HepG2 (cell line): ENCODE measurements around the gene ANKZF1. TPM values are rescaled to one million over a fixed set of nuclear protein-coding genes. Genes with fewer than 3 reads are reported as not detected.

Source experiments
- ADNP ChIP-seq: sonication (generic); formaldehyde crosslinking; IDR thresholded peaks from 2 replicates; pipeline ENCODE4 v1.4.0; 2020; ENCODE audit warnings: missing genetic modification reagents
- HMGA1 ChIP-seq: sonication (generic); formaldehyde crosslinking; conservative IDR thresholded peaks from 2 replicates; pipeline ENCODE4 v1.4.0; 2020; ENCODE audit warnings: missing genetic modification reagents
- KDM1A ChIP-seq: IDR thresholded peaks from 2 replicates; pipeline ENCODE4 v1.6.1; 2016; ENCODE audit warnings: missing compliant biosample characterization
- MEIS2 ChIP-seq: sonication (generic); formaldehyde crosslinking; IDR thresholded peaks from 2 replicates; pipeline ENCODE4 v1.9.0; 2021; ENCODE audit warnings: mild to moderate bottlenecking, missing genetic modification reagents
- MTA3 ChIP-seq: sonication (generic); formaldehyde crosslinking; IDR thresholded peaks from 2 replicates; pipeline ENCODE4 v1.4.0; 2020; ENCODE audit warnings: missing genetic modification reagents
- MXD4 ChIP-seq: IDR thresholded peaks from 2 replicates; pipeline ENCODE4 v1.6.1; 2016; ENCODE audit warnings: mild to moderate bottlenecking, missing biosample characterization, missing genetic modification reagents
- NCOA1 ChIP-seq: sonication (generic); formaldehyde crosslinking; IDR thresholded peaks from 2 replicates; pipeline ENCODE4 v1.9.0; 2021; ENCODE audit warnings: missing genetic modification reagents
- NONO ChIP-seq, 2 experiments: fragments of 450-650 bp in 1 of 2; sonication (generic) in 1 of 2; formaldehyde crosslinking in 1 of 2; IDR thresholded peaks in 1 of 2; conservative IDR thresholded peaks in 1 of 2; 2 replicates each; pipeline versions ENCODE4 v1.6.1 to v1.8.0; 2017 to 2022; ENCODE audit warnings: mild to moderate bottlenecking in 1 of 2, missing genetic modification reagents in 1 of 2, moderate library complexity in 1 of 2
- PCBP1 ChIP-seq: fragments of 200-400 bp; formaldehyde crosslinking; IDR thresholded peaks from 2 replicates; pipeline ENCODE4 v1.6.1; 2017; ENCODE audit warnings: mild to moderate bottlenecking, low read depth, low read length, borderline replicate concordance
- PITX1 ChIP-seq: sonication (generic); formaldehyde crosslinking; IDR thresholded peaks from 2 replicates; pipeline ENCODE4 v1.5.1; 2020; ENCODE audit warnings: mild to moderate bottlenecking, missing genetic modification reagents
- RFX1 ChIP-seq: fragments of 450-650 bp; IDR thresholded peaks from 2 replicates; pipeline ENCODE4 v1.6.1; 2017
- SAFB2 ChIP-seq: sonication (generic); formaldehyde crosslinking; IDR thresholded peaks from 2 replicates; pipeline ENCODE4 v1.5.1; 2020; ENCODE audit warnings: missing genetic modification reagents, low read depth, mild to moderate bottlenecking, borderline replicate concordance
- SIN3B ChIP-seq: fragments of 150-350 bp; IDR thresholded peaks from 2 replicates; pipeline ENCODE4 v1.6.1; 2014; ENCODE audit warnings: low read length
- SOX6 ChIP-seq, 2 experiments: fragments of 450-650 bp in 1 of 2; sonication (generic) in 1 of 2; formaldehyde crosslinking in 1 of 2; IDR thresholded peaks; 2 replicates each; pipeline versions ENCODE4 v1.4.0 to v1.6.1; 2017 to 2020; ENCODE audit warnings: antibody characterized with exemption in 1 of 2, mild to moderate bottlenecking in 1 of 2, missing genetic modification reagents in 1 of 2
- SP2 ChIP-seq: sonication (generic); formaldehyde crosslinking; IDR thresholded peaks from 2 replicates; pipeline ENCODE4 v1.5.1; 2020; ENCODE audit warnings: mild to moderate bottlenecking, missing genetic modification reagents
- SRY ChIP-seq: sonication (generic); formaldehyde crosslinking; IDR thresholded peaks from 2 replicates; pipeline ENCODE4 v1.8.0; 2022; ENCODE audit warnings: mild to moderate bottlenecking, missing genetic modification reagents
- SYNCRIP ChIP-seq: fragments of 200-400 bp; formaldehyde crosslinking; IDR thresholded peaks from 2 replicates; pipeline ENCODE4 v1.6.1; 2018; ENCODE audit warnings: mild to moderate bottlenecking, low read depth, low read length; ENCODE audit not compliant: insufficient read depth
- ZMYM2 ChIP-seq: sonication (generic); formaldehyde crosslinking; IDR thresholded peaks from 2 replicates; pipeline ENCODE4 v1.8.0; 2022; ENCODE audit warnings: mild to moderate bottlenecking, missing genetic modification reagents
- ZNF468 ChIP-seq: sonication (generic); formaldehyde crosslinking; IDR thresholded peaks from 2 replicates; pipeline ENCODE4 v1.8.0; 2022; ENCODE audit warnings: mild to moderate bottlenecking, moderate library complexity, missing genetic modification reagents
- ZNF557 ChIP-seq: sonication (generic); formaldehyde crosslinking; IDR thresholded peaks from 2 replicates; pipeline ENCODE4 v1.4.0; 2020; ENCODE audit warnings: missing genetic modification reagents
- ZNF615 ChIP-seq: sonication (generic); formaldehyde crosslinking; IDR thresholded peaks from 2 replicates; pipeline ENCODE4 v1.5.0; 2020; ENCODE audit warnings: mild to moderate bottlenecking, missing genetic modification reagents, borderline replicate concordance
- ZNF678 ChIP-seq: sonication (generic); formaldehyde crosslinking; IDR thresholded peaks from 2 replicates; pipeline ENCODE4 v1.4.0; 2020; ENCODE audit warnings: mild to moderate bottlenecking, missing genetic modification reagents
- ZNF878 ChIP-seq: sonication (generic); formaldehyde crosslinking; IDR thresholded peaks from 2 replicates; pipeline ENCODE4 v1.8.1; 2023; ENCODE audit warnings: mild to moderate bottlenecking, missing genetic modification reagents, moderate library complexity
- polyA plus RNA-seq, 8 experiments: library from polyadenylated mRNA; depleted of rRNA in 3 of 8; stranded (reverse) in 7 of 8; unstranded in 1 of 8; fragments of >200 nt; fragmentation: Illumina TruSeq in 4 of 8; extraction: Trizol in 4 of 8; gene quantifications; 2 replicates each; pipeline versions ENCODE4 v1.2.1 to v1.2.3, GENCODE V29; 2011 to 2016; ENCODE audit warnings: low read depth in 4 of 8, missing spikeins in 1 of 8, mixed read lengths in 1 of 8; ENCODE audit not compliant: insufficient read depth in 1 of 8
- total RNA-seq, 5 experiments: library from RNA; depleted of rRNA; stranded (reverse); fragments of >200 nt; fragmentation: Illumina TruSeq; extraction: Trizol; gene quantifications; 2 replicates each; pipeline ENCODE4 v1.2.3, GENCODE V29; 2016; ENCODE audit warnings: low read depth in 1 of 5
- TF ChIP-seq, protein P1 (sequence below): sonication (generic); formaldehyde crosslinking; IDR thresholded peaks from 2 replicates; pipeline ENCODE4 v1.5.0; 2020; ENCODE audit warnings: mild to moderate bottlenecking, missing genetic modification reagents
- TF ChIP-seq, protein P2 (sequence below): sonication (generic); formaldehyde crosslinking; IDR thresholded peaks from 2 replicates; pipeline ENCODE4 v1.8.0; 2022; ENCODE audit warnings: mild to moderate bottlenecking, missing genetic modification reagents, borderline replicate concordance
- TF ChIP-seq, protein P3 (sequence below): sonication (generic); formaldehyde crosslinking; IDR thresholded peaks from 2 replicates; pipeline ENCODE4 v1.5.0; 2020; ENCODE audit warnings: mild to moderate bottlenecking, missing genetic modification reagents

The ANKZF1 gene
- total and polyA plus RNA-seq, 2 of the 13 experiments (the other 11 are each of a cell fraction or from before 2014, with no cell fraction given), result 25.3 to 128 TPM

DNA sequence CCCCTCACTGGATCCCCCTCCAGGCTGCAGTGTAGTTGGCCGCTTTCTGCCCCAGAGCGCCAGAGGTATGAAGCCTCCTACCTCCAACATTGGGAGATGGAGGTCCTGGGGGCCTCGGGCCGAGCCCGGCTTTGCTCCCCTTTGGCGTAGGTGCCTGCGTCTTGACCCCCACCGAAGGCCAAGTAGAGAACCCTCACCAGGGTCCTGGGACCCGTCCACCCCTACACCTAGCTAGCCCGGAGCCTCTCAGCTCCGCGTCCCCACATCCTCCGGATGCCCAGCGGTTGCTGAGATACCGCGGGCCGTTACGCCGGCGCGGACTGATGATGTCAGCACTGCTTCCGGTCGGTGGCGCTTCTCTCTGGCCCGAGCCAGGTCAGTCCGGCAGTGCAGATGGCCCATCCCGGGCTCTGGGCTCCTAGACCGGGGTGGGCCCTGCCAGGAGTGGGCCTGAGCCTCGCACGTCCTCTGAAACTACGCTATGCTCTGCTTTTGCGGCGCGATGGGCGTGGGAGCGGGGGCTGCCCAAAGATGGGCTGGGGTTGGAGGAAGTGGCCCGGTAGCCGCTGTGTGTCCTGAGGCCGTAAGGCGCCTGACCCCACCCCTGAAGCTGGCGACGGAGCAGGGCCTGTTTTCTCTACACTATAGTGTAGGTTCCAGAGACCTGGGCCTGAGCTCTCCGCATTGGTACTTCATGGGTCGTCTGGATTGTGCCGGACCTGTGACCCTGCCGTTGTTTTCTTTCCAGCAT, 15.7 kb downstream of the ANKZF1 start, which contains the start of the genes GLB1L and STK16 (continued):
- TF ChIP-seq, protein P1, sequence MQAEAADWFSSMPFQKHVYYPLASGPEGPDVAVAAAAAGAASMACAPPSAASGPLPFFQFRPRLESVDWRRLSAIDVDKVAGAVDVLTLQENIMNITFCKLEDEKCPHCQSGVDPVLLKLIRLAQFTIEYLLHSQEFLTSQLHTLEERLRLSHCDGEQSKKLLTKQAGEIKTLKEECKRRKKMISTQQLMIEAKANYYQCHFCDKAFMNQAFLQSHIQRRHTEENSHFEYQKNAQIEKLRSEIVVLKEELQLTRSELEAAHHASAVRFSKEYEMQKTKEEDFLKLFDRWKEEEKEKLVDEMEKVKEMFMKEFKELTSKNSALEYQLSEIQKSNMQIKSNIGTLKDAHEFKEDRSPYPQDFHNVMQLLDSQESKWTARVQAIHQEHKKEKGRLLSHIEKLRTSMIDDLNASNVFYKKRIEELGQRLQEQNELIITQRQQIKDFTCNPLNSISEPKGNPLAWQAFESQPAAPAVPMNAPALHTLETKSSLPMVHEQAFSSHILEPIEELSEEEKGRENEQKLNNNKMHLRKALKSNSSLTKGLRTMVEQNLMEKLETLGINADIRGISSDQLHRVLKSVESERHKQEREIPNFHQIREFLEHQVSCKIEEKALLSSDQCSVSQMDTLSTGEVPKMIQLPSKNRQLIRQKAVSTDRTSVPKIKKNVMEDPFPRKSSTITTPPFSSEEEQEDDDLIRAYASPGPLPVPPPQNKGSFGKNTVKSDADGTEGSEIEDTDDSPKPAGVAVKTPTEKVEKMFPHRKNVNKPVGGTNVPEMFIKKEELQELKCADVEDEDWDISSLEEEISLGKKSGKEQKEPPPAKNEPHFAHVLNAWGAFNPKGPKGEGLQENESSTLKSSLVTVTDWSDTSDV (CRISPR knock-in tag), result 0 out of 2 replicates have a peak, but pooled peaks have one; percentile 71
- peak; percentile 88 for TF ChIP-seq NCOA1 (CRISPR knock-in tag)
- TF ChIP-seq MTA3 (CRISPR knock-in tag), result no peak
- TF ChIP-seq, protein P2, sequence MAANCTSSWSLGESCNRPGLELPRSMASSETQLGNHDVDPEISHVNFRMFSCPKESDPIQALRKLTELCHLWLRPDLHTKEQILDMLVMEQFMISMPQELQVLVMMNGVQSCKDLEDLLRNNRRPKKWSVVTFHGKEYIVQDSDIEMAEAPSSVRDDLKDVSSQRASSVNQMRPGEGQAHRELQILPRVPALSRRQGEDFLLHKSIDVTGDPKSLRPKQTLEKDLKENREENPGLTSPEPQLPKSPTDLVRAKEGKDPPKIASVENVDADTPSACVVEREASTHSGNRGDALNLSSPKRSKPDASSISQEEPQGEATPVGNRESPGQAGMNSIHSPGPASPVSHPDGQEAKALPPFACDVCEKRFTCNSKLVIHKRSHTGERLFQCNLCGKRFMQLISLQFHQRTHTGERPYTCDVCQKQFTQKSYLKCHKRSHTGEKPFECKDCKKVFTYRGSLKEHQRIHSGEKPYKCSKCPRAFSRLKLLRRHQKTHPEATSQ, result no peak
- no peak for TF ChIP-seq ADNP (CRISPR knock-in tag)
- peak; percentile 59; the same call in 1 of the 2 replicates for TF ChIP-seq KDM1A
- TF ChIP-seq NONO (IDR thresholded peaks at IDR 0.05), result no peak
- peak; percentile 98 for TF ChIP-seq NONO (CRISPR knock-in tag; conservative IDR thresholded peaks at IDR 0.05)
- TF ChIP-seq ZNF468 (CRISPR knock-in tag), result no peak
- peak; percentile 96; the same call in 1 of the 2 replicates for TF ChIP-seq SRY (CRISPR knock-in tag)
- no peak for TF ChIP-seq SOX6 (IDR thresholded peaks at IDR 0.05)
- peak; percentile 83 for TF ChIP-seq SOX6 (CRISPR knock-in tag; IDR thresholded peaks at IDR 0.05)
- TF ChIP-seq ZNF678 (CRISPR knock-in tag), result no peak
- TF ChIP-seq ZNF557 (CRISPR knock-in tag), result no peak
- TF ChIP-seq, protein P3, sequence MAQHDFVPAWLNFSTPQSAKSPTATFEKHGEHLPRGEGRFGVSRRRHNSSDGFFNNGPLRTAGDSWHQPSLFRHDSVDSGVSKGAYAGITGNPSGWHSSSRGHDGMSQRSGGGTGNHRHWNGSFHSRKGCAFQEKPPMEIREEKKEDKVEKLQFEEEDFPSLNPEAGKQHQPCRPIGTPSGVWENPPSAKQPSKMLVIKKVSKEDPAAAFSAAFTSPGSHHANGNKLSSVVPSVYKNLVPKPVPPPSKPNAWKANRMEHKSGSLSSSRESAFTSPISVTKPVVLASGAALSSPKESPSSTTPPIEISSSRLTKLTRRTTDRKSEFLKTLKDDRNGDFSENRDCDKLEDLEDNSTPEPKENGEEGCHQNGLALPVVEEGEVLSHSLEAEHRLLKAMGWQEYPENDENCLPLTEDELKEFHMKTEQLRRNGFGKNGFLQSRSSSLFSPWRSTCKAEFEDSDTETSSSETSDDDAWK (CRISPR knock-in tag), result no peak
- TF ChIP-seq ZNF615 (CRISPR knock-in tag), result no peak; the same call in 1 of the 2 replicates
- no peak for TF ChIP-seq HMGA1 (CRISPR knock-in tag)
- peak; percentile 87; the same call in 1 of the 2 replicates for TF ChIP-seq SAFB2
- TF ChIP-seq SYNCRIP, result no peak
- TF ChIP-seq ZNF878 (CRISPR knock-in tag), result no peak
- peak; percentile 59; the same call in 1 of the 2 replicates for TF ChIP-seq MXD4
- TF ChIP-seq MEIS2, result peak; percentile 55; the same call in 1 of the 2 replicates
- peak; percentile 82; the same call in 1 of the 2 replicates for TF ChIP-seq PCBP1
- peak; percentile 93 for TF ChIP-seq SIN3B
- peak; percentile 81 for TF ChIP-seq RFX1
- TF ChIP-seq ZMYM2 (CRISPR knock-in tag), result no peak; the same call in 1 of the 2 replicates
- peak; percentile 68 for TF ChIP-seq SP2 (CRISPR knock-in tag)
- peak; percentile 55; the same call in 1 of the 2 replicates for TF ChIP-seq PITX1 (CRISPR knock-in tag)
